Stimulated activated CD8-positive, alpha-beta memory T cell treated with anti-CD3 and anti-CD28 coated beads, Interleukin-7, amount 100 ng/mL, for 48 hours (primary cell): ENCODE measurements around the gene DYSF.

ENCODE experiments used
- DNase-seq, 2 donors: peaks; one replicate each; pipeline ENCODE4 v3.0.0-alpha.2; 2020; ENCODE audit warnings: low read depth in 1 of 2; ENCODE audit errors: extremely low read depth in 1 of 2

Gene DYSF

DNA sequence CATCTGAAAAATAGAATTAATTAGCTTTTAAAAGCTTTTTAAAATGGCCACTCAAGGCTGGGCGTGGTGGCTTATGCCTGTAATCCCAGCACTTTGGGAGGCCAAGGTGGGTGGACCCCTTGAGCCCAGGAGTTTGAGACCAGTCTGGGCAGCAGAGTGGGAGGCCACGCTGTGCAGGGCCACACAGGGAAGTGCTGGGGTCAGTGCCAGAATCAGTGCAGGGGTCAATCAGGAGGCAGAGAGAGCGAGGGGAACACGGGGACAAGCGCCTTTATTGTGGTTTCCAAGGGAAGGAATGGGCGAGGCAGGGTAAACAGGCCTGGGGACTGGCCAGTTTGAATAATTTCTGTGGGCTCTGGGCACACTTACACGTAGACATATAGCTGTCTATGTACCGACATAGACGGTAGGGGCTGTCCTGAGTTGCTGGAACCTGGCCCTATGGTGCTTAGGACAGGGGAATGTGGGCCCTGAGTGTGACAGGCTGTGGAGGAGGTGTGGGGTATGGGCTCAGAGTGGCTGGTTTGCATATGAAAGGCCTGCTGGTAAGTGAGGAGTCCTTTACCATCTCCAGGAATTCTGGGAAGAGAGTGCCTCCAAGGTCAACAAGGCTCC, 42.9 kb downstream of the DYSF start:
- no peak for DNase-seq

DNA sequence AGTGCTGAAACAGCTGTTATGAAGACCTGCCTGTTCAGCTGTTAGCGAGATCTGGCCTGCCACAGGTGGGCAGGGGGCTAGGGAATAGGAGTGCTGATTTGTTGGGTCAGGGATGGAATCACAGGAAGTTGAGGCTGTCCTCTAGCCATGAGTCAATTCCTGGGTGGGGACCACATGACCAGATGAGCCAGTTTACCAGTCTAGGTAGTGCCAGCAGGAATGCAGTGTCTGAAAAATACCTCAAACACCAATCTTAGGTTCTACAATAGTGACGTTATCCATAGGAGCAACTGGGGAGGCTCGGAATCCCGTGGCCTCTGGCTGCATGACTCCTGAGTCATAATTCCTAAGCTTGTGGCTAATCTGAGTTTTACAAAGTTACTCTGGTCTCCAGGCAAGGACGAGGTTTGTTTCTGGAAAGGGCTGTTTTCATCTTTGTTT, 44.9 kb downstream of the DYSF start:
- DNase-seq: no peak

DNA sequence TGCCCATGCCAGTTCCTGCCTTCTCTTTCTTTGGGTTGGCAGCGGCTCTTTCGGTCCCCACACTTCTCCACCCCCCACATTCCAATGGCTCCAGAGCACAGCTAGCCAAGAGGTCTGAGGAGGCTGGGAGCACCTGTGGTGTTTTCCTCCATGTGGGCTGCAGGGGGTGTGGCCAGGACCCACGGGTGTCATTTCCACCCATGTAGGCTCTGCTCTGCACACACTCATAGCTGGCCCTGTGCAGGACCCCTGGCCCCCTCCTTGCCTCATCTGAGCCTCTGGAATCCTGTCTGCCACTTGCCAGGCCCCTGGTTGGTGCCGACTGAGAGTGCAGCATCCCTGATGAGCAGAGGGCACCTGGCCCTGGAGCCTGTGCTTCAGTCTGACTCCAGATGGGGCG, 46.3 kb downstream of the DYSF start:
- DNase-seq: no peak

DNA sequence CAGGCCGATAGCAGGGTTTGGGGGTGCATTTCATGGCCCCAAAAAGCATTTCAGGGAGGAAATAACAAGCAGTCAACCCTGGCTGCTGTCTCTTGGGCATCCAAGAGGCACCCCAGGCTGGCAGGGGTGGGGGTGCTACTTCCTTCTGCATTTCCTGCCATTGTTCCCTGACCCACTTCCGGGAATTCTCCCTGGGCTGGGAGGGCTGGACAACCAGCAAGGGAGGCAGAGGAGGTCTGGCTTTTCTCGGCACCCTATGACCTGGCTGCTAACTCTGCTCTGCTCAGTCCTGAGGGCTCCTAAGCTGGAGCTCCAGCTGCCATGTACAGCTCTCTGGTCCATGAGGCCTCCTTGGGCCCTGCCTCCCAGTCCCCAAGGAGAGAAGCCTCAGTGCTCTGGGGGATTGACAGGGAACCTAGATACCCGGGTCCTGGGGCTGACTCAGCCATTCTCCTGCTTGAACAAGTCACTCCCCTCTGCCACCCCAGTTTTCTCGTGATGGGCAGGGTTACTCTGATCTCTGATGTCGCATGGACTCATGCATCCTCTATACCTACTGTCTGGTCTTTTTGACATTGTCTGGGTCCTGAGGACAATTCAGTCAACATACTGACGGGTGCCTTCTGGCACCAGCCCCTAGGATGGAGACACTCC, 47.2 kb downstream of the DYSF start:
- no peak for DNase-seq

DNA sequence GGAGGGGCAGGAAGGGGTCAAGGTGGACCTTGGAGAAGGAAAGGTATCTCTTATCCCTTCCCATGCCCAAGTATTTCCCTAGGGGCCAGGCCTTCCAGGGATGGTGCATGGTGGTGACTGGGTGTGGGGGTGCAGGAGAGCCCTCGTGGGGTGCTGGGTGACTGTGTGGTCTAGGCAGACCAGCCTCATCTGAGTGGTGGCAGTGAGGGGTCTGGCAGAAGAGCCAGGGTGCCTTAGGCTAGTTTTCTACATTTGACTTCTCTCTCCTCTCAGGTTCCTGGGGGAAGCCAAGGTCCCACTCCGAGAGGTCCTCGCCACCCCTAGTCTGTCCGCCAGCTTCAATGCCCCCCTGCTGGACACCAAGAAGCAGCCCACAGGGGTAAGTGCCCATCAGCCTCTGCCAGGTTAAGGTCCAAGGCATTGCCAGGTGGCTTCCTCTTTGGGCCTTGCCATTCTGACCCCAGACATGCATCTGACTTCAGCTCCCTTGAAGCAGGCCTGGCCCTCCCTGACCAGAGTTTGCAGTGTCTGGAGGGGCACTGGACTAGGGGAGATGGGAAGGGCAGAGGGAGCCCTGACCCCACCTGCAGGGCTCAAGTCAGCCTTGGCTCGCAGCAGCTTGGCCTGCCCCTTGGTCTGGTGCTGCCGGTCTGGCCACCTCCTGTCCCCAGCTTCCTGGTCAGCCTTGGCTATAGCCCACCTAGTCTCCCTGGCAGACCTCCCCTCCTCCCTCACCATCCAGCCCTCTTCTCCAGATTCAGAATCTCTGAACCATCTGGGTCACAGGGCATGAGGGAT, 49.8 kb downstream of the DYSF start:
- DNase-seq: no peak

DNA sequence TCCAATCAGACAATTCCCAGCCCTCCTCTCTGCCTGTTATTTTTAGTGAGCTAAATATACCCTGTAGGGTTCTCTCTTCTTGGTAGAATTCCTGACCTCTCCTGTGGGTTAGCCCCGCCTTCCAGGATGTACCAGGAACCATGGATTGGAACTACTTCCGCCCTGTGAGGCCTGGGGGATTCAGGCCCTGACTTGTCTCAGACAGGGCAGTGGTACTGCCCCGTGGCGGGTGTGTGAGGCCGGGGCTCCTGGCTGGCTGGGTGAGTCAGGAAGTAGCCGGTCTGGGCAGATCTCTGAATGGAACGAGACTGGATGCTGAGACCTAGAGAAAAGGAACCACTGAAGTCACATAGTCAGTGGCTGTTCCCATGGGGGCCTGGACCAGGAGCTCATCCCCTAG, 50.5 kb downstream of the DYSF start:
- DNase-seq: no peak

DNA sequence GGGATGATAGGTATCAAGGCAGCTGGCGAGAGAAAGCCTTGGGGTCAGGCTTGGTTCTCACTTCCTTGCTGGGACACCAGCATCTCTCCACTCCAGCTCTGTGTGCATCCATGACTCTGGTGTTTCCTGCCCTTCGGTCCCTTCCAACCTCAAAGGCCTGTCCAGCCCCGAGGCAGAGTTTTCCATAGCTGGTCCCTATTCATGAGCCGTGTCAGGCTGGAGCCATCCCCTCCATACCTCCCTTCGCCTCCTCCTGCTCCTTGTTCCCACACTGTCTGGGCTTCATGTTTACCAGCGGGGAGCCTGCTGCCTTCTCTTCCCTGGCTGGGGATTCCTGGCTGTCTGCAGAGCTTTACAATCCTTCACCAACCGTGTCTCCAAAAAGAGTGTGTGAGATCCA, 51.2 kb downstream of the DYSF start:
- DNase-seq: no peak

DNA sequence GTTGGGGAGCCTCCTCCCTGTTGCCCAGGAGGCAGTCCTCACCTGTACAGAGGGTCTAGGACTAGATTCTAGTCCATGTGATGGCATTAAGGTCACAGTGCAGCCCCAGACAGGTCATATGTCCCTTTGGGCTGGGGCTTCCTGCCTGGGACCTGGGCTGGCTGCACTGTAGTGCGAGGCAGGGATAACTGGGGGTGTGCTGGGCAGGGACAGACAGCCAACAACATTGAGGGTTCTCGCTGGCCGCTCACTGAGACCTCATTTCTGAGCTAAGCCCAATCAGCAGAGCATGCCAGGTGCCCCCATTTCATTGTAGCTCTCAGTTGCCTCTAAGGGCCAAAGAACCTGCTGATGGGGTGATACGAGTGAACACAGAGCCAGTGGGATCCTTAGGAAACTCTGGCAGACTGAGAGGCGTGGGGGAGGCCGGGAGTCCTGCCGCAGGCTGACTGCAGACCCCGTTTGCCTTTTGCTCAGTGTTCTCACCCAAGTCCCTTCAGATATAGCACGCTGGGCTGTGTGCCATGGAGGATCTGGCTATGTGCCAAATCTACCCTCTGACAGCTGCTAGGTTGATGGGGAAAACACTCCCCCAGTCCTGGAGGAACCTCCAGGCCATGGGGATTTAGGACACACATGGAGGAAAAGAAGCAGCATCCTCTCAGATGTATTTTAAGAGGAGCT, 51.9 kb downstream of the DYSF start:
- no peak for DNase-seq

DNA sequence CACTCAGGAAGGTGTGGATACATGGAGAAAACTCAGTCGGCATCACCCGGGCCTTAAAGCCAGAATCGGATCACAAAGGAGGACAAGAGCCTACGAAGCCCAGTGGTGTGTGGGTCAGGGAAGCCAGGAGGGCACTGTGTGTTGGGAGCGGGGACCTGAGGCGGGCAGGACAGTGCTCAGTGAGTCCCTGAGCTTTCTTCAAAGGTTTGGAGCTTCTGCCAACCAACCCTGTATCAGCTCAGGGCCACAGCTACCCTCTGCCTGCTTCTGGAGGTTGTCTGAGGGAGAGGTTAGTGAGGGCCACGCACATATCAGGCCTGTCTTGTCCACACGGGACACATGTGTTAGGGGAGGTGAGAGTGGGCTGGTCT, 52.4 kb downstream of the DYSF start:
- no peak for DNase-seq

DNA sequence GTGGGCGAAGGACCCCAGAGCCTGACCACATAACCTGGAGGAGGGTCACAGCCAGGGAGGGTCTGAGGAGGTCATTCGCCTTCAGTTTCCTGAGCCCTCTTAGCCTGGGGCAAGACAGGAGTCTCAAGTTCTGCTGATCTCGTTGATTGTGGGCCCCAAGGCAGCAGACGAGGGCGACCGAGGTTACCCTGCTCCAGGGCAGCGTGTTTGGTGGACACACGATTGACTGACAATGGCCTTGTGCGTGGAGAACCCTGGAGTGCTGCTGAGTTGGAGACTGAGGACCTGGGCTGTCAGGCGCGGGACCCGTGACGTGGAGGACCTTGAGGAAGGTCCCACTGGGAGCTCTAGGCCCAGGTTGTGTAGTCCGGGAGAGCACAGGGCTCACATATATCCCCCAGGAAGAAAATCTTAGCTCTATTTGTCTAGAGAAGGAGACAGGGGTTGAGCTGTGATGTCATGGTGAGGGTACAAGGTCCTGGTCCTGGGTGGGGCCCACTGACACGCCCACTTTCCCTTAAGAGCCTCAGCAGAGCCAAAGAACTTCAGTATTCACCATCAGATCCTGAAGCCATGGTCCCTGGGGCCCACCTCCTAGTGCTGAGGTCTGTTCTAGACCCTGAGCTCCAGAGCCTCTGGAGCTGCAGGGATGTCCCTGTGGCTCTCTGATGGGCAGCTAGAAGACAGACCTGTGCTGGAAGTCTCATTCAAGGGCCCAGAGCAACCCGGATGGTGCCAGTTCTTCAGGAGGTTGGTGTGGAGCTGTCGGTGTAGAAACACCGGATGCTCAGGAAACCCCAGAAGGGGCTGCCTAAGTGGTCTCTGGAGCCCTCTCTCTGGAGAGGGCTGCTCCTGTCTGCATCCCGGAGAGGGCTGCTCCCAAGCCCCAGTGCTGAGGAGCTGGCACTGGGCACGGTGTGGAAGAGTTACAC, 53.1 kb downstream of the DYSF start:
- no peak for DNase-seq

DNA sequence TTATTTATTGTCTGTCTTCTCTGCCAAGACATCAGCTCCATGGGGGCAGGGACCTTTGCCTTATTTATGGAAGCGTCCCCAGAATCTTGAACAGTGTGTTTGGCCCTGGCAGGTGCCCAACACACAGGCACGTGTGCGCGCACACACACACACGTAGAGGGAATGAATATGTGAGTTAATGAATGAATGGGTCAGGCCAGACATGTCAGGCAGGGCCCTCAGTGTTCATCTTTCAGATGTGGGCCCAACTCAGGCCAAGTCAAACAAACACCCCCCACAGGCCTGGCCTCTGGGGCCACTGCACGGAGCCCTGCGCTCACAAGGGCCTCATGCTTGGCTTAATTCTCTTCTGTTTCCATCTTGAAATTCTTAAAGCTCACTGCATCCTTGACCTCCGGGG, 54.1 kb downstream of the DYSF start:
- DNase-seq: no peak

DNA sequence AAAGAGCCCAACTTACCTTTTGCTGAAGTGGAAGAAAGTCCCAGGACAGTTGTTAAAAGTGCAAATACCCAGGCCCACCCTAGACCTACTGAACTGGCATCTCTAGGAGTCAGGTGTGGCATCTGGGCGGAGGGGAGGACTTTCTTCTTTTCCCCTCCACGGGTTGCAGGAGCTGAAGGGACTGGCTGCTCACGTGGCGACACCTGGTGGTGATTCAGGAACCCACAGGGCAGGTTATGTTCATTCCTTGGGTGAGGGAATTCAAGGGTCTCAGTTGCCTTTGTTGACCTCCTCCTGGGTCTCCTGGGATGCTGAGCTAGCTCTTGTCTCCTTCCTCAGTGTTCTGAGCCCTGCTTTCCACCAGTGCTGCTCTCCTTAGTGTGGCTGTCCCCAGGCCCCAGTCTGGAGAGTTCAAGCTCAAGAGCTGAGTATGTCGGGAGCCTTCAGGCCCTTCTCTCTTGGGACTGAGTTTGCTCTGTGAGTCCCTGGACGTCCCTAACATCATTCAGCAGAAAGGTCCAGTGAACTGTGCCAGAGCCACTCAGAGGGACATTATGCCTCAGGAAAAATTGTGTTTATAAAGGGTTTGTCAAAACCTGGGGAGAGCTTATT, 56.9 kb downstream of the DYSF start:
- DNase-seq: peak; percentile 39 to 53

DNA sequence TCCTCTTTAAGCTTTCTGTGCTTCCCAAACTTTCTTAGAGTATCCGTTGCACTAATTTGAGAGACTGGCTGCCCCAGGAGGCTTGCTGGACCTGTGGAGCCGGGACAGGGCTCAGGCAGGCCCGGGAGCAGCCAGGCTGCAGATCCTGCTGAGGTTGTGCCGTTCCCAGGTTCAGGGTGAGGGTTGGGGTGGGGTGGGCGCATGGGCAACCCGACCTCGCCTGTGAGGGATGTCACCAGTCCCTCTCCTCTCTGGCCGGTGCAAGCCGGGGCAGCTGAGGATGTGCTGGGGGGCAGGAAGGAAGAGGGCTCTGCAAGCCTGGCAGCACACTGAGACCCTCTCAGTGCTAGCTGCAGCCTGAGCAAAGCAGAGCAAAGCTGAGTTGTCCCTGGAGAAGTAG, 57.6 kb downstream of the DYSF start:
- DNase-seq: no peak

DNA sequence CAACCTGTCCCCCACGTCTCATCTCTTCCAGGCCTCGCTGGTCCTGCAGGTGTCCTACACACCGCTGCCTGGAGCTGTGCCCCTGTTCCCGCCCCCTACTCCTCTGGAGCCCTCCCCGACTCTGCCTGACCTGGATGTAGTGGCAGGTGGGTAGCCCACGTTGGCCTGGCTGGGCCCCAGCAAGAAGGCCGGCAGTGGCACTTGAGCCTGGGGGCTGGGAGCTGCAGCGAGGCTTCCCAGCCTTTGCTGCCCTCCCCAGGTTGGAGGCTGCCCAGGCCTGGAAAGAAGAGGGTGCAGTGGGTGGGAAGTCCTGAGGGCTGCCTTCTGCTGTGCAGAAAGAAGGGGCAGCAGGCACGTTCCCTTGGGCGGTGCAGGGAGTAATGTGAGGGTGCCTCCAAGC, 58.4 kb downstream of the DYSF start:
- no peak for DNase-seq

DNA sequence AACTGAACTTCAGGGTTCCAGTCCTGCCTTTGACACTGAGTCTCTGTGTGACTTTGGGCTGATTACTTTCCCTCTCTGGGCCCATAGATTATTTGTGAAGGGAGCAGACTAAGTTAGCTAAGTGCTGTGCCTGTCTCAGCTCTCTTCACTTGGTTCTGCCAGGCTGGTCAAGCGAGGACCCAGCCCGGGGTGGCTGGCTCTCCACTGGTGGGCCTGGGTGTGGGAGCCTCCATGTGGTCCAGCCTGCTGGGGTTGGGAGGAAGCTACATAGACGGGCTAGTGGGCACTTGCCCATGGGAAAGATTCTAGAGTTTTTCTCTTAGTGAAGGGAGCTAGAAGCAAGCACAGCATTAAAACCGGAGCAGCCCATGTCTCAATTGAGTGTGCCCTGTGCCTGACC, 59.0 kb downstream of the DYSF start:
- DNase-seq: no peak

DNA sequence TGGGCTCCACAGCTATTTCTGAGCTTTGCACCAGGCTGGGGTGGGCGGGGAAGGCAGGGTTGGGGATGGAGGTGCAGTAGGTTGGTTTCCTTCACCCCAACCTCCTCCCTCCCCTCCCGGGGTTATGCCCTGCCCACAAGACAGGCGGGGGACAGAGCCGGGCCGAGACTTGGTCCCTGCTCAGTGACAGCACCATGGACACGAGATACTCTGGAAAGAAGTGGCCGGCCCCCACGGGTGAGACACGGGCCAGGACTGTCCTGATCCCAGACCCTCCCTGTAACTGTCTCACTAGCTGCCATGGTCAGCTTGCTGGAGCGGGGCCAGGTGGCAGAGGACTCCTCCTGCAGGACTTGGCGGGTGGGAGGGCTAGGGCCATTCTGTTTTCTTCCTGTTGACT, 59.7 kb downstream of the DYSF start:
- DNase-seq: no peak

DNA sequence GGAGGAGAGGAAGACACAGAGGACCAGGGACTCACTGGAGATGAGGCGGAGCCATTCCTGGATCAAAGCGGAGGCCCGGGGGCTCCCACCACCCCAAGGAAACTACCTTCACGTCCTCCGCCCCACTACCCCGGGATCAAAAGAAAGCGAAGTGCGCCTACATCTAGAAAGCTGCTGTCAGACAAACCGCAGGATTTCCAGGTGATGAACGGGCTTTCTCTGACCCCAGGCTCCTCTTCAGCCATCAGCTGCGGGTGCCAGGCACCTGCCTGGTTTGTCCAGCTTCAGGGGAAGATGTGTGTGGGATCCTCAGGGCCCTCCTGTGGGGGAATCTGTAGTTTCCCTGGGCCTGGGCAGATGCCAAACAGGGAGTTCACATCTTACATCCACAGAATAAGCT, 60.4 kb downstream of the DYSF start:
- no peak for DNase-seq

DNA sequence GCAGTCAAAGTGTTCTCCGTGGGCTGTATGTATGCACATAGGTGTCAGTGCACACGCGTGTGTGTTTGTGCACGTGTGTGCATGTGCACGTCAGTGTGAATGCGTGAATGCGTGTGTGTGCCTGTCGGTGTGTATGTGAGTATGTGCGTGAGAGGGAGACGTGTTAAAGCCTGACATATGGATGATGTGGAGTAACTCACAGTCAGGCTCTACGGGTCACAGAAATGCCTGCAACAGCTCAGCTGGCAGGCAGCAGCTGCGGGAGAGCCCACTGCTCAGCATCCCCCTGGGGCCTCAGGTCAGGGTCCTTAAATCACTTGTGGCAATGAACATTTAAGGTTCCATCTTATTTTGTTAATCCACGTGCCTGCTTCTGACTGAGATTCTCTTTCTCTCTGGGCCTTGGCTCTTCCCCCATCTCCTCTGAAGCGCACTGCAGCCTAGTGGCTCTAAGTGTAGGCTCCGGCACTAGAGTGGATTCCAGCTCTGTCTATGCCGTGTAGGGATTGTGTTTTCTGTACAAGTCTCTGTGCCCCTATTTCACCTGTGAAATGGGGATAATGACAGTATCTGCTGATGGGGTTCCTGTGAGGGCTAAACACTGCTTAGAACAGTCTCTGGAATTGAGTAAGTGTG, 63.0 kb downstream of the DYSF start:
- no peak for DNase-seq

DNA sequence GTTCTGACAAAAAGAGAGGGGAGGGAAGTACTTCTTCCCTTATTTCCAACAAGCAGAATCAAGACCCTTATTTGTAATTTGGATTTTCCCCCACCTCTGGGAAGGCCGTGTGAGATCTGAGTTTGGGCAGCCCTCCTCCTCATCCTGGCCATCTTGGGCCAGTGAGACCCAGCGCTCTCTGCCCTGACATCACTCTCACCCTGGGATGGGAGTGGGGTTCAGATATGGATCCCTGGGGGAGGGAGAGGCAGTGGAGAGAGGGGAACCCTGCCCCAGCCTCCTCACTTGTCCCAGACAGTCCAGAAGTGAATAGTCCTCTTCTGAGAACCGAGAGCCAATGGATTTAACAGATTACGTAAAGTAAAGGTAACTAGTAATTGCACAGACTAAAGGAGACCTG, 64.5 kb downstream of the DYSF start:
- DNase-seq: no peak

DNA sequence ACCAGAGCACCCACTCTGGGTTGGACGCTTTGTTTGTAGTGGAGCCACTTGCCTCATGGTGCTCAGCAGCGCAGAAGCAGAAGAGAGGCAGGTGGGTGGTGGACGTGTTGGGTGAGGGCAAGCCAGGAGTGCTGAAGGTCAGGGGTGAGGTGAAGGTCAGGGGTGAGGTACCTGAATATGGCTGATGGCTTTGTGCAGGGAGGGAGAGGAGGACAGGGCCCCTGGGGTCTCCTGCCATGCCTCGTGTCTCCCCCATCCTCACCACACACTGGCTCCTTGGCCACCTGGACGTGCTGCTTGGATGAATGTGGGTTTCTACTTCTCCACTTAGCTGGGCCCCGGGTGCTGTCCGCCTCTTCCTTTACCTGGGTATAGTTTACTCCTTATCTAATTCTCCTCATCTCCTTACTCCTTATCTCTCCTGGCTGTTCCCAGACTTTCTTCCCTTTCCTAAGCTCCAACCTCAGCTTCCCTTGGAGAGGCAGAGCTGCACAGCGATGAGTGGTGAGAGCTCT, 68.1 kb downstream of the DYSF start:
- no peak for DNase-seq
